Hepatocyte (in vitro differentiated cells): ENCODE measurements around the gene WDR86.

ENCODE experiments used
- CTCF ChIP-seq: fragments of 200-600 bp; sonication (generic); IDR thresholded peaks from 2 replicates; pipeline ENCODE4 v1.5.1; 2016; ENCODE audit warnings: antibody characterized with exemption, mild to moderate bottlenecking; ENCODE audit not compliant: poor library complexity
- EZH2phosphoT487 ChIP-seq: fragments of 200-600 bp; sonication (generic); IDR thresholded peaks from one replicate; pipeline ENCODE4 v1.6.1; 2018; ENCODE audit warnings: antibody characterized with exemption, mild to moderate bottlenecking, low read depth, moderate library complexity; ENCODE audit not compliant: unreplicated experiment, severe bottlenecking

GRCh38 chr7:151440799-151441445 is 31.1 kb upstream of the WDR86 start:
- TF ChIP-seq CTCF (no peak), EZH2phosphoT487 (no peak)
